C4-2B (cell line): ENCODE data around the gene DSG2.

Experiments
- ZFX ChIP-seq: fragments of 450-650 bp; IDR thresholded peaks from 2 replicates; pipeline ENCODE4 v1.6.1; 2017
- TF ChIP-seq, protein P1 (sequence below): fragments of 450-650 bp; conservative IDR thresholded peaks from 2 replicates; pipeline ENCODE4 v1.5.1; 2017; ENCODE audit warnings: mild to moderate bottlenecking

DNA sequence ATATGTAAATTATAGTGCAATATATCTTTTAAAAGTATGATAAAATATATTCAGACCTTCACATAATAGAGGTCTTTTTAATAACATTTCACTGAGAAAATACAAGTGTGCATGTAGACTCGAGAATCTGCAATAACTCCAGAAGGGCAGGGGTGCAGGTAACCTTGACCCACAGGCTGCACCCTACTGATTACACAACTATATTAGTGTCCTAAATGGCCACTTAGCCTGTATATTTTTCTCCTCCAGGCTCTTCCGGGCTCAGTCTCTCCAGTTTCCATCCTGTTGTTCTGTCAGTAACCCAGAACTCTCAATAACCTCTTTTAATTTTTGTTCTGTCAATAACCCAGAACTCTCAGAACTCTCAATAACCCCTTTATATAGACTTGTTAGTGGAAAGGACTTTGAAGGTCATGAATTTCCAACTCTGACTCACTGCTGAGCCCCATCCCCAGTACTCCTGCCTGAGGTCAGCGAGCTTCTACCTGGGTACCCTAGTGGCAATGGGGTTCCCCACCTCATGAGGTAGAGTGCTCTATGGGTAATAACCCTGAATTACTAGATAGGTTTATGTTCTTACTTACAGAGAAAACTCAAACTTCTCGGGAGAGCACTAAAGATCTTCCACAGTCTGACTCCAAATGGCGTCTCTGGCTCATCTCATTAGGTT is 85.3 kb downstream of the DSG2 start:
- TF ChIP-seq, protein P1, sequence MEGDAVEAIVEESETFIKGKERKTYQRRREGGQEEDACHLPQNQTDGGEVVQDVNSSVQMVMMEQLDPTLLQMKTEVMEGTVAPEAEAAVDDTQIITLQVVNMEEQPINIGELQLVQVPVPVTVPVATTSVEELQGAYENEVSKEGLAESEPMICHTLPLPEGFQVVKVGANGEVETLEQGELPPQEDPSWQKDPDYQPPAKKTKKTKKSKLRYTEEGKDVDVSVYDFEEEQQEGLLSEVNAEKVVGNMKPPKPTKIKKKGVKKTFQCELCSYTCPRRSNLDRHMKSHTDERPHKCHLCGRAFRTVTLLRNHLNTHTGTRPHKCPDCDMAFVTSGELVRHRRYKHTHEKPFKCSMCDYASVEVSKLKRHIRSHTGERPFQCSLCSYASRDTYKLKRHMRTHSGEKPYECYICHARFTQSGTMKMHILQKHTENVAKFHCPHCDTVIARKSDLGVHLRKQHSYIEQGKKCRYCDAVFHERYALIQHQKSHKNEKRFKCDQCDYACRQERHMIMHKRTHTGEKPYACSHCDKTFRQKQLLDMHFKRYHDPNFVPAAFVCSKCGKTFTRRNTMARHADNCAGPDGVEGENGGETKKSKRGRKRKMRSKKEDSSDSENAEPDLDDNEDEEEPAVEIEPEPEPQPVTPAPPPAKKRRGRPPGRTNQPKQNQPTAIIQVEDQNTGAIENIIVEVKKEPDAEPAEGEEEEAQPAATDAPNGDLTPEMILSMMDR = no peak
- no peak for TF ChIP-seq ZFX
